Hematopoietic multipotent progenitor cell treated with erythropoietin and hydrocortisone succinate and interleukin-3 and kit ligand, for 4 days (in vitro differentiated cells): Measurements from ENCODE around the gene WNT9B.

Source experiments
- DNase-seq: peaks from one replicate; pipeline ENCODE4 v3.0.0-alpha.2; 2015

WNT9B gene

DNA sequence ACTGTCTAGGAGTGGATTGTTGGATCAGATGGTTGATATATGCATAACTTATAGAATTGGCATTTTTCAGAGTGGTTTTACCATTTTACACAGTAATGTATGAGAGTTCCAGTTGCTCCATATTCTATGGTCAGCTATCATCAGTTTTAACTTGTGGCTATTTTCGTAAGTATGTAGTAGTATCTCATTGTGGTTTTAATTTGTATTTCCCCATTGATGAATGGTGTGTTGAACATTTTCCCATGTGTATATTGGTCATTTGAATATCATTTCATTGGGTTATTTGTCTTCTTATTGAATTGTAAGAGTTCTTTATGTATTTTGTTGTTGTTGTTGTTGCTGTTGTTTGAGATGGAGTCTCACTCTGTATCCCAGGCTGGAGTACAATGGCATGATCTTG, 6.2 kb downstream of the WNT9B start:
- no peak for DNase-seq

DNA sequence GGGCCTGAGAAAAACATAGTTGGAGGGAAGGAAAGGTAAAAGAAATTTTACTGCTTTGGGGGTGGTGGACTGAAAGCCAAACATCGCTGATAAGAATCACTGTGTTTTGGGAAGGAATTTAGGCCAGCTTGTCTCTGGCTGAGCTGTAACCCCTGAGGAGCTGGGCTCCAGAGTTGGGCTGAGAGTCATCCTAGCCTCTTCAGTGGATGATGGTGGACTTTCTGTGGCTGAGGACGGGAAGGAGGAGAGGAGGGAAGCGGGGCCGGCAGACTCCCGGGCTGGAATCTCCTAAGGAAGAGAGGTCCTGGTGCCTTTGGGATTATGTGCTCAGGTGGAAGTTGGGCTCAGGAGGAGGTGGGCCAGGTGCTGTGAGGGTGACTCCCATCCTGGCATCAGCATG, 8.6 kb downstream of the WNT9B start:
- DNase-seq = no peak

DNA sequence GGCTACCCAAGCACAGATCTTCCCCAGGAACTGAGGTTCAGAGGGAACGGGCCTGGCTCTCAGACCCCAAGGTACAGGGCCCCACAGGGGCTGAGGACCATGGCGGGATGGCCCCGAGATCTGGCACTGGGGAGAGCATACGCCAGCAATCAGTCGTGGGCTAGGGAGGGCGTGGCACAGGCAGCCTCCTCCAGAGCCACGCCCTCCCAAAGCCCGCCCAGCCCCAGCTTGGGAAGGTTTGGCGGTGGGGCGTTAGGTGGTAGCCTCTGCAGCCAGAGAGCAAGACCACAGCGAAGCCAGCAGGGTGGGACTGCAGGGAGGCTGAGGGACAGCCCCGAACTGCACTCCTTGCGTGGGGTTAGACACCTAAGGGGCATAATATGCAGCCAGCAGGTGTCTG, 11.6 kb downstream of the WNT9B start:
- peak; percentile 59 for DNase-seq

GRCh38 chr17:46863383-46864121, 12.2 kb downstream of the WNT9B start:
- DNase-seq = no peak

- DNase-seq = peak; percentile 45
Observed at GRCh38 chr17:46865100-46865499, 13.7 kb downstream of the WNT9B start.

- DNase-seq = no peak
Observed at GRCh38 chr17:46866325-46866724, 14.9 kb downstream of the WNT9B start.

- DNase-seq = no peak
Observed at GRCh38 chr17:46866747-46867146, 15.4 kb downstream of the WNT9B start.

DNA sequence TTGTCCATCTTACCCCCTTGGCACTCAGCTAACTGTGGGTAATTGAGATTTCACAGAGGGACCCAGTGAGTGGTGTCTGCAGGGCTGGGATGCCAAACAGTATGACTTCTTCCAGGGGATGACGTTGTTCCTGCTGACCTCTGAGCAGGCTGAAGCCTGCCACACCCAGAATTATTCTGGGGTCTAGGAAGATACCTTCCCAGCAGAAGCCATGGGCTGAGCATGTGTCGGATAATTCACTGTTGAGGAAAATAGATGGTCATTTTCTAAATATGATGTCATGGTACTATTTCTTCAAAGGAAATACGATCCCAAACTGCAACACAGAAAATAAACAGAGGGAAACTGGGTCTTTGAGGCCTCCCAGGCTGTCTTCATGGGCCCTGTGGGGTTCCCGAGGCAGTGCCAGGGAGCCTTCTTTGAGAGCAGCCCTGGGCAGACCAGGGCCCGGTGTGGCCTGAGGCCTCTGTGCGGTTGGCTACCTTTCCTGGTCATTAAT, 17.4 kb downstream of the WNT9B start:
- DNase-seq = no peak

- no peak for DNase-seq
Observed at GRCh38 chr17:46869296-46869695, 17.9 kb downstream of the WNT9B start.

DNA sequence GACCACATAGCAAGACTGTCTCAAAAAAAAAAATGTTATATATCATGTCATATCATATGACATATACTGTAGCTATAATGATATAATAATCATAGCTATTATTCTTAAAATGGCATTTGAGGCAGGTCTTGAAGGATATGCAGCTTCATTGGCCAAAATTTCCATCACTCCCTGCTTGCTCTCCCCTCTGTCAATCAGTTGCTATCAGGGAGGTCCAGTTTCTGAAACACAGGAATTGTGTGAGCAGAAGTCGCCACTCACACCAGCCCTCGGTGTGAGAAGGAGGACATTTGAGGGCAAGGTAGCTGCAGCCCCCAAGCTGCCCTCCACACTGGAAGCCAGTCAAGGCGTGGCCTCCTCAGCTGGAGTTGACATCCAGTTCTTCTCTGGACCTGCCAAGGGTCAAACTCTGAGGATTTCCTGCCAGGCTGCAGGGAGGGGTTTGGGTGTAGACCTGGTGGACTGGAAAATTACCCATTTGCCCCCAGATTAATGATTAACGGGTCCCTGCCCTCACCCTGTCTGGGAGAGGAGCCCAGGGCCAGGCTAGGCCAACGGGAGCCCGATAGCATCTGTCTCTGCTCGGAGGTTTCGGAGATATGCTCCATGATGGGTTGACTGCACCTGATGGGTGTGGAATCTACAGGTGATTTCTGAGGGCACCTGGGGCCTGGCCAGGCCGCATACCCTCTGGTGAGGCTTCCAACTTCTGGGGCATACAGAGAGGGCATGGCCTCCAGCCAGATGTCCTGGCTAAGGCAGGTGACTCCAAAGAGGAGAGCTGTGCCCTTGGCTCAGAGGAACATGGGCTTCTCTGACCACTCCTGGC, 18.8 kb downstream of the WNT9B start:
- DNase-seq = no peak

GRCh38 chr17:46872421-46872820, 21.0 kb downstream of the WNT9B start:
- DNase-seq = no peak

DNA sequence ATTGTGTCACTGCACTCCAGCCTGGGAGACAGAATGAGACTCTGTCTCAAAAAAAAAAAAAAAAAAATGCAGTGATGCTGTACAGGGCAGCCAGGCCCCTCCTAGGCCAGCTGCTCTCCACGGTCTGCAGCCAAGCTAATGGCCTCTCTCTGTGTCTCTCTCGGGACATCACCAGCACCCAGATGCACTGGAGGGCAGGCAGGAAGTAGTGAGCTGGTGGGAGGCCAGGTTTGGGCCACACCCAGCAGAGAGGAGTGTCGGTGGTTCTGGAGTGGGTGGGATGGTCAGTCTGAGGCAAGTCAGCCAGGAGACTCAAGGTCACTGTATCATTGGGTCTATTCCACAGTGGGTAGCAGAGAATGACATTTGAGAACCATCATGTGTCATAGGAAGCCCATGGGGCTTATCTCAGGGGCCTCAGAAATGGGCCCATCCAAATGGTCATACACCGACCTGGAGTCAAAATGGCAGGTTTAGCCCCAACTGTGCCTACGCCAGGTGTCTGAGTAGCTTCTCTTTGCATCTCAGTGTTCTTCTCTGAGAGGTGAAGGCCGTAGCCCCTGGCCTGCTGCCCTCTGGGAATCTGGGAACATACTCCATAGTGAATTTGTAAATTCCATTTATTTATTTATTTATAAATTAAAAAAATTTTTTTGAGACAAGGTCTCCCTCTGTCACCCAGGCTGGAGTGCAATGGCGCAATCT, 22.7 kb downstream of the WNT9B start:
- no peak for DNase-seq

- DNase-seq = peak; percentile 27
Observed at GRCh38 chr17:46874906-46875305, 23.5 kb downstream of the WNT9B start.

- no peak for DNase-seq
Observed at GRCh38 chr17:46875849-46876352, 24.5 kb downstream of the WNT9B start.

GRCh38 chr17:46876353-46876887, 25.0 kb downstream of the WNT9B start:
- DNase-seq = peak; percentile 29

DNA sequence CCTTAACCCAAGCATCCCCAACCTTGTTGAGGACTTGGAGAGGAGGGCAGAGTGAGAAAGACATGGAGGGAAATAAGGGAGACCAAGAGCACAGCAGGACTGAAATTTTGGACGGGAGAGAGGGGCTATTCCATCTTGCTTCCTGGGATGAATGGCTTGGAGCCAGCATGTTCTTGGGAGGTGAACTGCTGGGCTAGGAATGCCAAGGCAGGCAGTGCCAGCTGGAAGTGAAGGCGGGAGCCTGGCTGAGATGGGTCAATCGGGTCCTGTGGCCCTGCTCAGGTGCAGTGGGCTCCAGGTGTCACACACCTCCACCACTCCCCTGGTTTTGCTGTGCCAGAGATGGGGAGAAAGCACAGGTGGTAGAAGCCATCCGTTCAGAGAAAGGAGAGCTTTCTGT, 25.5 kb downstream of the WNT9B start:
- DNase-seq = no peak

DNA sequence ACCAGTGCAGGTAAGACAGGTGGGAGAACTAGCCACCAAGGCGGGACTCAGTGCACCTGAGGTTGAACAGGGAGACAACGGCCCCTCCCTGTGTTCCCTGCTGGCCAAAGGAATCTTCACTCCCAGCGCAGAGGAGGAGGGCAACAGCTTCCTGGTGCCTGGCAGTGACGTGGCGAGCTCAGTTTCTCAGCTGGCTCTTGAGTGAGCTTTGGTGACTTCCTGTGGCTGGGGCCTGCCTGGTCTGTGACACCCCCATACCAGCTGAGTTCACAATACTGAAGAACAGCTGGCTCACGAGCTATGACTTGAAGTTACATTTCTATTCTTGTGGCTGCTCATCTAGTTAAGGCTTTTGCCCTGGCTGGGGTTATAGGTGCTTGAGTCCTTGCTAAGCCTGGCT, 26.1 kb downstream of the WNT9B start:
- DNase-seq = no peak

DNA sequence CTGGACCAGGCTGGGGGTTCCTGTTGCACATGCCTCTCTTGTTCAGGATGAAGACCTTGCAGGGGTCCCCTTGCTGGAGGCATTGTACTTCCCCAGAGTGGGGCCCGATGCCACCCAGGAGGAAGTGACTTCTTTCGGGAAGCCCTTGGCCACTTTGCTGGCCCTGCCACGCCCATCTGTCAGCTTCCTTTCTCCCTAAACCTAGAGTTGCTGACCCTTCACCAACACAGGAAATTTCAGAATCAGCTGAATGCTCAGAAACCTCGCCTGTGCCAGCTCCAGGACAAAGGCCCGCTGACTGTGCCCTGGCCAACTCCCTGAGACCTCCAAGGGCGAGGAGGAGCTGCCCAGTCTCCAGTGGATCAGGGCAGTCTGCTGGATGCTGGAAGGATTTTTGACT, 26.7 kb downstream of the WNT9B start:
- no peak for DNase-seq

DNA sequence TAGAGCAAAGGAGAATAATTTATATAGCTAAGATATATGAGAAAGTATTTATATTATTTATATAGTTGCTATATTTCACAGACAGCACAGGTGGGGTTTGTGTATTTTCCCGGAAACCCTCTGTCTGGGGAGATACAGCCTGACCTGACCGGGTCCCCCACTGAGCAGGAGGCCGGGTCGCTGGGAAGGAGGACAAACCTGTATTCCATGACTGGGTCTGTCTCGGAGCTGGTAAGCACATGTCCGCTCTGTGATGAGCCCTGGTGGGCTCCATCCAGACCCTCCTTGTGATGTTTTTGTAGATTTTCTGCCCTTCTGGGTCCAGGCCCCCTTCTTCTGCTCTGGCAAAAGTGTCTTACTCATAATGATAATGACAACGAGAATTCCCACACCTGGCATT, 27.7 kb downstream of the WNT9B start:
- DNase-seq = no peak

- DNase-seq = no peak
Observed at GRCh38 chr17:46881015-46881414, 29.6 kb downstream of the WNT9B start.

GRCh38 chr17:46882666-46883065, 31.3 kb downstream of the WNT9B start:
- no peak for DNase-seq

DNA sequence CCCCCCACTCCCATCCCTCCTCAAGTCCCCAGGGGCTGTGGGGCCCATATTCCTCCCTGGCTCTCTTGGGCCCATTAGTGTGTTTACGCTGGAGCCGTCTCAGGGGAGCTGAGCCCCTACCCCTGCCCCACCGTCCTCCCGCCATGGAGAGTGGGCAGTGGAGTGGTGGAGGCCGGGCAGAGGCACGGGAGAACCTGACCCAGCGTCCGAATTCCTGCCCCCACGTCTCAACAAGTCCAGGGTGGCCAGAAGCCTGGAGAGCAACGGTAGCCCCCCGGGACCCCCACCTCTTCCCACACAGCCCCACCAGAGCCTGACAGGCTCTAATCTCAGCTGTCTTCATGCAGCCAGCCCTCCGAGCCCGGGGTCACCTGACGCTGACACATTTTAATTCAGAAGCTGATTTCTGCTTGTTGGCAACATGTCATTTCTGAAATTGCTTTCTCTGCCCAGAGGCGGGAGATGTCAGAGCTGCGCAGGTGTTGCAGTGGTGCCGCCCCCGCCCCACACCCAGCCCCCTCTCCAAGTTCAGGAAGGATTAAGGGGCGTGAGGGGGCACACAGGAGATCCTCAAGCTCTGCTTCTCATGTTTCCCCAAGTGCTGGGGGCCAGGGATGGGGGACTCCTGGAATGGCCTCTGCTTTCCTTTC, 32.6 kb downstream of the WNT9B start:
- DNase-seq = no peak

GRCh38 chr17:46884552-46884951, 33.2 kb downstream of the WNT9B start:
- no peak for DNase-seq
